ENCODE data around the gene HOXD13. TPM values are rescaled to one million over a fixed set of nuclear protein-coding genes. Genes with fewer than 3 reads are reported as not detected.
A peak's percentile ranks its signal among the peaks of the same experiment; 100 is the strongest.

Gene HOXD13
- total RNA-seq, 2 donors from 2014 or later, result 0.32 to 0.77 TPM

DNA sequence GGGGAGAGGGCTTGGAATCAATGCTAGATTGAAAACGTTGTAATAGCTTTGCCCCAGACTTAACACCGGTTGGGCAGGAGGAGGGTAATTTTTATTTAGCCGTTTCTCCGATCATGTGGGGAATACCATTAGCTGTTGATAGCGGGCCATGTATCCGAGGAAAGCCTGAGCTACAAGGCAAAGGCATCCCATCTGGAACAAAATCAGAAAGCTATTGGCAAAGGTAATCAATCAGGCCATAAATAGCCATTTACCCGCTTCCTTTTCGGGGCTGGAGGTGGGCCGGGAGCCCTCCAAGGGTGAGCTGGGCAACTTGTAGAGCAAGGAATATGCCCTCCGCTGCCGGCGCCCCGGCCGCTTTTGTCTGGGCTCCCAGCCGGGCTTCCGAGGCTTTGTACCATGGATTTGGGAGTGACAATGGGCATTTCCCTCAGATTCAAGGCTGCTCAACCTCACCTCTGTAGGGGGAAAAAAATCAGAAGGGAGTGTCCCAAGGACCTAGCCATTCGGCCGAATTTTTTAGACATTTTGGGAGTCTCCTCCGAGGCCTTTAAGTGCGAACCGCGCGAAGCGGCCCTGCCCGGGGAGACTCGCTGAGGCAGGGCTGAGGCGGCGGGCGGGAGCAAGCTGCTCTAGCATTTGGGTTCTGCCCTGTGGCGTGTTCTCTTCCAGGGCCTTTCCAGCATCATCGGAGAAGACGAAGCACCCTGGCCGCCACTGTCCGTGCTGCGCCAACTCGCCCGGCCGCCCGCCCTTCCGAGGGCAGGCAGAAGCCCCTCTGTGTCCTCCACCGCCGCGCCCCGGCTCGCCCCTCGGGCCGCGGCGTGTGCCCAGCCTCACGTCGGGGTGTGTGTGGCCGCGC lies 28.9 kb downstream of the HOXD13 start:
- Histone ChIP-seq H3K27ac (no peak overlapping the region), H3K27me3 (peaks cover 78% of the 10 kb centered on the region), H3K4me3 (no peak overlapping the region), H3K9me3 (no peaks in the 10 kb centered on the region), H3K9ac (ENCODE audit: low read depth in 2 of 2, low read length in 2 of 2) (peak overlapping the region in 1 of 2 donors; percentile 70), H3K36me3 (no peaks in the 10 kb centered on the region), H3K4me1 (no peaks in the 10 kb centered on the region)
- no peak for DNase-seq
- TF ChIP-seq, protein P1, sequence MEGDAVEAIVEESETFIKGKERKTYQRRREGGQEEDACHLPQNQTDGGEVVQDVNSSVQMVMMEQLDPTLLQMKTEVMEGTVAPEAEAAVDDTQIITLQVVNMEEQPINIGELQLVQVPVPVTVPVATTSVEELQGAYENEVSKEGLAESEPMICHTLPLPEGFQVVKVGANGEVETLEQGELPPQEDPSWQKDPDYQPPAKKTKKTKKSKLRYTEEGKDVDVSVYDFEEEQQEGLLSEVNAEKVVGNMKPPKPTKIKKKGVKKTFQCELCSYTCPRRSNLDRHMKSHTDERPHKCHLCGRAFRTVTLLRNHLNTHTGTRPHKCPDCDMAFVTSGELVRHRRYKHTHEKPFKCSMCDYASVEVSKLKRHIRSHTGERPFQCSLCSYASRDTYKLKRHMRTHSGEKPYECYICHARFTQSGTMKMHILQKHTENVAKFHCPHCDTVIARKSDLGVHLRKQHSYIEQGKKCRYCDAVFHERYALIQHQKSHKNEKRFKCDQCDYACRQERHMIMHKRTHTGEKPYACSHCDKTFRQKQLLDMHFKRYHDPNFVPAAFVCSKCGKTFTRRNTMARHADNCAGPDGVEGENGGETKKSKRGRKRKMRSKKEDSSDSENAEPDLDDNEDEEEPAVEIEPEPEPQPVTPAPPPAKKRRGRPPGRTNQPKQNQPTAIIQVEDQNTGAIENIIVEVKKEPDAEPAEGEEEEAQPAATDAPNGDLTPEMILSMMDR (IDR thresholded peaks at IDR 0.05), result no peak
- intact Hi-C loops (cut with DNase I), result loop anchor here (10.0 kb wide), 2 partner anchors 693 to 1023 kb away; no protein-coding TSS in a partner anchor

DNA sequence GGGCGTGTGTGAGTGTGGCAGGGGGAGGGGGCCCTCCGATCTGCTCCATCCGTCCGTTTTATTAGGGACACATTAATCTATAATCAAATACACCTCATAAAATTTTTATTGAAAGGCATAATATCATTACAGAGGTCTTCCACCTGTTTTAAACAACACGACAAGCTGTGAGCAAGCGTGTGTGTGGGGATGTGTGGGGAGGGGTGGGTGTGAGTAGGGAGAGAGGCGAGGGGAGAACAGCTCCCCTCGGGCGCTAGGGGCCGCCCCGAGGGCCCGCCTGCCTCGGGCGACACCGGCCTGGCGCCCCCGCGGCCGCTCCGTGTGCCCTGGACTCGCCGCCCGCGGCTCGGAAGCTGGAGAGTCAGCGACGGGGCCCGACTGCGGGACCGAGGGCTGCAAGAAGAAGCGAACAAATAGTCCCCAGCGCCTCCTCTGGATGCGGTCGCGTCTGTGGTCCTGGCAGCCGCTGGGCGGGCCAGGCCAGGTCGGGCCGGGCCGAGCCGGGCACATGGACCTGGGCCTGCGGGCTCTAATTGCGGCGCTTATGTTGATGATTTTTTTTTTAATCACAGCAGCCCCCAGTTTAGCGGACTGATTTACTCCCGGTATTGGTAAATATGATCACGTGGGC lies 29.6 kb downstream of the HOXD13 start:
- intact Hi-C loops (cut with DNase I), result loop anchor here (10.0 kb wide), 2 partner anchors 693 to 1023 kb away; no protein-coding TSS in a partner anchor
- H3K9me3 ChIP-seq, result no peaks in the 10 kb centered on the region
- H3K27me3 ChIP-seq, result peaks cover 74% of the 10 kb centered on the region
- H3K27ac ChIP-seq, result peak overlapping the region; percentile 37
- H3K4me3 ChIP-seq, result peak overlapping the region; percentile 57
- H3K4me1 ChIP-seq, result no peaks in the 10 kb centered on the region
- H3K9ac ChIP-seq (ENCODE audit: low read depth in 2 of 2, low read length in 2 of 2), result peak overlapping the region in 1 of 2 donors; percentile 70
- H3K36me3 ChIP-seq, result no peaks in the 10 kb centered on the region
- TF ChIP-seq, protein P1 (IDR thresholded peaks at IDR 0.05), result no peak
- no peak for DNase-seq

DNA sequence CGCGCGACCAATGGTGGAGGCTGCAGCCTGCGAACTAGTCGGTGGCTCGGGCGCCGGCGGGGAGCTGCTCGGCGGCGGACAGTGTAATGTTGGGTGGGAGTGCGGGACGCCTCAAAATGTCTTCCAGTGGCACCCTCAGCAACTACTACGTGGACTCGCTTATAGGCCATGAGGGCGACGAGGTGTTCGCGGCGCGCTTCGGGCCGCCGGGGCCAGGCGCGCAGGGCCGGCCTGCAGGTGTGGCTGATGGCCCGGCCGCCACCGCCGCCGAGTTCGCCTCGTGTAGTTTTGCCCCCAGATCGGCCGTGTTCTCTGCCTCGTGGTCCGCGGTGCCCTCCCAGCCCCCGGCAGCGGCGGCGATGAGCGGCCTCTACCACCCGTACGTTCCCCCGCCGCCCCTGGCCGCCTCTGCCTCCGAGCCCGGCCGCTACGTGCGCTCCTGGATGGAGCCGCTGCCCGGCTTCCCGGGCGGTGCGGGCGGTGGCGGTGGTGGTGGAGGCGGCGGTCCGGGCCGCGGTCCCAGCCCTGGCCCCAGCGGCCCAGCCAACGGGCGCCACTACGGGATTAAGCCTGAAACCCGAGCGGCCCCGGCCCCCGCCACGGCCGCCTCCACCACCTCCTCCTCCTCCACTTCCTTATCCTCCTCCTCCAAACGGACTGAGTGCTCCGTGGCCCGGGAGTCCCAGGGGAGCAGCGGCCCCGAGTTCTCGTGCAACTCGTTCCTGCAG lies 30.3 kb downstream of the HOXD13 start, which contains the start of gene HOXD9:
TSS of gene HOXD9 (plus strand) at position 37 of the 728 bp plus-strand sequence. CDS start at position 87, 50 bp downstream.
- peak within 1 kb of the TSS; percentile 44 to 70 for H3K9ac ChIP-seq (ENCODE audit: low read depth in 2 of 2, low read length in 2 of 2)
- peak within 1 kb of the TSS; percentile 57 for H3K4me3 ChIP-seq
- TF ChIP-seq, protein P1 (IDR thresholded peaks at IDR 0.05), result no peak
- no peaks in the 10 kb centered on the region for H3K9me3 ChIP-seq
- peaks cover 68% of the 10 kb centered on the region for H3K27me3 ChIP-seq
- peak within 1 kb of the TSS; percentile 37 for H3K27ac ChIP-seq
- DNase-seq, result peak; percentile 81
- H3K36me3 ChIP-seq, result no peaks in the 10 kb centered on the region
- H3K4me1 ChIP-seq, result no peaks in the 10 kb centered on the region
- intact Hi-C loops (cut with DNase I), result loop anchor here (10.0 kb wide), 2 partner anchors 692 to 1022 kb away; no protein-coding TSS in a partner anchor

DNA sequence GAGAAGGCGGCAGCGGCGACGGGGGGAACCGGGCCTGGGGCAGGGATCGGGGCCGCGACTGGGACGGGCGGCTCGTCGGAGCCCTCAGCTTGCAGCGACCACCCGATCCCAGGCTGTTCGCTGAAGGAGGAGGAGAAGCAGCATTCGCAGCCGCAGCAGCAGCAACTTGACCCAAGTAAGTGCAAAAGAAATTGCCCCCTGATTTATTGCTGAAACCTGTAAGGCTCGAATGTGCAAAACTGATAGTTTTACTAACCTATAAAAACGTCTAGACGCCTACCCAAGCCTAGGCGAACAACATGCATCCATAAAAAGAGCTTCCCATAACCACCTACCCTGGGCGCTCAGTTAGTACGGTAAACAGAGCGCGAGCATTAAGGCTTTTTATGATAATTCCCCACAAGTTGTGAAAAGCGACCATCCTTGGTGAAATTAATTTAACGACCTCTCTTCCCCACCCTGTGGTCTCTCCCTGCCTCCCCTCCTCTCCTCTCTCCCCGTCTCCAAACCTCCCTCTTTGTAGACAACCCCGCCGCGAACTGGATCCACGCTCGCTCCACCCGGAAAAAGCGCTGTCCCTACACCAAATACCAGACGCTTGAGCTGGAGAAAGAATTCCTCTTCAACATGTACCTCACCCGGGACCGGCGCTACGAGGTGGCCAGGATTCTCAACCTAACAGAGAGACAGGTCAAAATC lies 31.0 kb downstream of the HOXD13 start:
- no peak for DNase-seq
- TF ChIP-seq, protein P1 (IDR thresholded peaks at IDR 0.05), result no peak
- no peak overlapping the region for H3K27ac ChIP-seq
- H3K36me3 ChIP-seq, result no peaks in the 10 kb centered on the region
- peaks cover 69% of the 10 kb centered on the region for H3K27me3 ChIP-seq
- intact Hi-C loops (cut with DNase I), result loop anchor here (10.0 kb wide), 2 partner anchors 691 to 1021 kb away; no protein-coding TSS in a partner anchor
- peak overlapping the region; percentile 57 for H3K4me3 ChIP-seq
- H3K9me3 ChIP-seq, result no peaks in the 10 kb centered on the region
- no peaks in the 10 kb centered on the region for H3K4me1 ChIP-seq
- H3K9ac ChIP-seq (ENCODE audit: low read depth in 2 of 2, low read length in 2 of 2), result peak overlapping the region; percentile 44 to 70
